ENCODE results near the gene CLECL1. TPM values are rescaled to one million over a fixed set of nuclear protein-coding genes. Genes with fewer than 3 reads are reported as not detected.

CLECL1 gene
- total and polyA plus RNA-seq, 2 of the 8 experiments (the other 6 are each of a cell fraction or from before 2014, with no cell fraction given) = not detected

GRCh38 chr12:9753073-9753472 is 20.2 kb upstream of the CLECL1 start:
- H2BK12ac ChIP-seq (ENCODE audit: low read depth, low read length) = no peak overlapping the region
- TF ChIP-seq RAD21 (IDR thresholded peaks at IDR 0.05 in 1 of 2, conservative IDR thresholded peaks at IDR 0.05 in 1 of 2; ENCODE audit: low read depth in 2 of 2, low read length in 2 of 2) (no peak), SIN3A (conservative IDR thresholded peaks at IDR 0.05 in 1 of 2, IDR thresholded peaks at IDR 0.05 in 1 of 2; ENCODE audit: low read depth in 1 of 2, low read length in 2 of 2) (no peak), SP1 (IDR thresholded peaks at IDR 0.05; ENCODE audit: low read depth, low read length) (no peak), POLR2A (IDR thresholded peaks at IDR 0.05; ENCODE audit: control extremely low read depth in 1 of 2, low read depth in 2 of 2, low read length in 2 of 2) (no peak), GABPA (IDR thresholded peaks at IDR 0.05; ENCODE audit: borderline replicate concordance, insufficient read depth, low read length) (no peak), CHD2 (IDR thresholded peaks at IDR 0.05; ENCODE audit: low read length) (no peak), SP4 (IDR thresholded peaks at IDR 0.05; ENCODE audit: low read length) (no peak), CBX5 (IDR thresholded peaks at IDR 0.05; ENCODE audit: low read depth, low read length) (no peak), SRF (IDR thresholded peaks at IDR 0.05; ENCODE audit: low read depth, low read length) (no peak), SP2 (IDR thresholded peaks at IDR 0.05; ENCODE audit: low read length) (no peak), KDM1A (IDR thresholded peaks at IDR 0.05; ENCODE audit: borderline replicate concordance, low read length) (no peak), MAFK (IDR thresholded peaks at IDR 0.05; ENCODE audit: low read depth, low read length) (no peak), SAP30 (IDR thresholded peaks at IDR 0.05; ENCODE audit: insufficient read depth, insufficient replicate concordance, low read length) (no peak), ZNF274 (IDR thresholded peaks at IDR 0.05; ENCODE audit: borderline replicate concordance, extremely low read depth, low read length) (no peak)

More at GRCh38 chr12:9753073-9753472, 20.2 kb upstream of the CLECL1 start:
- Histone ChIP-seq H2BK20ac (ENCODE audit: low read length) (no peak overlapping the region), H2BK15ac (ENCODE audit: low read length) (no peak overlapping the region), H4K5ac (ENCODE audit: insufficient read length, low read depth, low read length) (no peak overlapping the region), H4K91ac (replicated peaks; ENCODE audit: insufficient read length, low read length) (no peak overlapping the region), H4K8ac (ENCODE audit: extremely low read depth, insufficient read depth, low read length) (no peak overlapping the region), H3K18ac (ENCODE audit: extremely low read depth, low read length) (no peak overlapping the region), H3K27ac (ENCODE audit: low read depth, low read length) (no peak overlapping the region), H3K79me2 (ENCODE audit: control insufficient read depth in 1 of 2, insufficient read depth in 2 of 2, low read length in 2 of 2) (no peaks in the 10 kb centered on the region), H3K36me3 (ENCODE audit: control insufficient read depth in 2 of 4, insufficient read depth in 4 of 4, low read length in 3 of 4) (no peaks in the 10 kb centered on the region), H3K9me3 (ENCODE audit: insufficient read depth in 2 of 2, low read depth in 1 of 2, low read length in 1 of 2) (no peaks in the 10 kb centered on the region), H2BK120ac (replicated peaks; ENCODE audit: low read depth, low read length) (no peak overlapping the region), H3K27me3 (replicated peaks in 1 of 4; ENCODE audit: control insufficient read depth in 3 of 4, extremely low read depth in 1 of 4, insufficient read depth in 3 of 4, low read length in 3 of 4) (no peaks in the 10 kb centered on the region), H3K14ac (ENCODE audit: insufficient read length) (no peak overlapping the region), H3K4me2 (ENCODE audit: insufficient read depth in 1 of 2, low read depth in 2 of 2, low read length in 2 of 2) (no peak overlapping the region), H3K4ac (replicated peaks; ENCODE audit: insufficient read length, low read depth, low read length) (no peak overlapping the region), H3K4me1 (replicated peaks in 1 of 4; ENCODE audit: control insufficient read depth in 3 of 4, insufficient read depth in 4 of 4, low read length in 3 of 4) (peaks cover 0 to 4% (median 0%) of the 10 kb centered on the region in 4 experiments; a peak in 1 of 7 replicates), H3K23ac (ENCODE audit: insufficient read length) (no peak overlapping the region), H2AK5ac (ENCODE audit: low read depth, low read length) (no peak overlapping the region), H3K23me2 (ENCODE audit: low read depth, low read length) (no peaks in the 10 kb centered on the region), H3K4me3 (ENCODE audit: extremely low read depth in 1 of 4, insufficient read depth in 2 of 4, low read depth in 3 of 4, low read length in 4 of 4) (no peak overlapping the region), H2BK5ac (ENCODE audit: low read depth, low read length) (no peak overlapping the region), H4K20me1 (replicated peaks in 1 of 2; ENCODE audit: control insufficient read depth in 1 of 2, insufficient read depth in 2 of 2, low read length in 2 of 2) (no peaks in the 10 kb centered on the region), H3K9ac (replicated peaks in 1 of 4; ENCODE audit: extremely low read depth in 1 of 4, low read depth in 3 of 4, low read length in 3 of 4) (no peak overlapping the region), H3K79me1 (ENCODE audit: low read depth, low read length) (no peaks in the 10 kb centered on the region), H2AFZ (ENCODE audit: low read length) (no peak overlapping the region), H3K56ac (replicated peaks; ENCODE audit: insufficient read length, low read depth, low read length) (no peak overlapping the region)
- CTCF ChIA-PET (ENCODE audit: partially characterized antibody) = interaction anchor here (1.0 to 15.3 kb wide), 8 partner anchors 8 to 257 kb away, joined by 3 to 278 read pairs (median 4); no protein-coding TSS in a partner anchor
- DNase-seq (ENCODE audit: low read depth in 1 of 2, low spot score in 2 of 2) (no peak), FAIRE-seq (no peak)
- WGBS, 2 experiments (ENCODE audit: extremely low coverage in 1 of 2, insufficient coverage in 1 of 2, insufficient read length in 1 of 2, insufficient replicate concordance in 2 of 2, low coverage in 1 of 2, low lambda C conversion rate in 2 of 2, missing lambda C conversion rate in 1 of 2) = 82% methylated on average over 2 of the region's 2 CpGs; no CpG with 5 or more reads in 1 of the 2 experiments
- POLR2A ChIA-PET (ENCODE audit: partially characterized antibody) = no interaction called here
